Limb (tissue), 2 donors: Measurements from ENCODE around the gene TENM4.
A peak's percentile ranks its signal among the peaks of the same experiment; 100 is the strongest.
"Not testable (repeated sequence)": the region's sequence is repeated elsewhere in the genome, so short reads cannot be mapped to it uniquely, and the experiment has no call there.

ENCODE experiments used
- DNase-seq, 2 donors: peaks; one replicate each; pipeline ENCODE4 v3.0.0-alpha.2; 2016; ENCODE audit errors: extremely low spot score in 2 of 2

The TENM4 gene

GRCh38 chr11:79255965-79256364 lies 184.9 kb downstream of the TENM4 start:
- DNase-seq = no peak

GRCh38 chr11:79253280-79253679 lies 187.6 kb downstream of the TENM4 start:
- DNase-seq = no peak

- DNase-seq = no peak
Measured at GRCh38 chr11:79249295-79249993, 191.4 kb downstream of the TENM4 start.

- DNase-seq = no peak
Measured at GRCh38 chr11:79244798-79245197, 196.0 kb downstream of the TENM4 start.

GRCh38 chr11:79244241-79244772 lies 196.5 kb downstream of the TENM4 start:
- DNase-seq = peak in 1 of 2 donors; percentile 44

GRCh38 chr11:79243422-79244210 lies 197.2 kb downstream of the TENM4 start:
- DNase-seq = no peak

GRCh38 chr11:79242616-79243015 lies 198.2 kb downstream of the TENM4 start:
- DNase-seq = no peak

GRCh38 chr11:79241852-79242241 lies 199.0 kb downstream of the TENM4 start:
- no peak for DNase-seq

- DNase-seq = no peak
Measured at GRCh38 chr11:79241205-79241851, 199.5 kb downstream of the TENM4 start.

- peak in 1 of 2 donors; percentile 82 for DNase-seq
Measured at GRCh38 chr11:79237703-79238102, 203.1 kb downstream of the TENM4 start.

GRCh38 chr11:79237091-79237490 lies 203.7 kb downstream of the TENM4 start:
- no peak for DNase-seq

- DNase-seq = peak in 1 of 2 donors; percentile 27
Measured at GRCh38 chr11:79236541-79236971, 204.3 kb downstream of the TENM4 start.

- no peak for DNase-seq
Measured at GRCh38 chr11:79235696-79236095, 205.1 kb downstream of the TENM4 start.

GRCh38 chr11:79232346-79232745 lies 208.5 kb downstream of the TENM4 start:
- DNase-seq = no peak

GRCh38 chr11:79229047-79229446 lies 211.8 kb downstream of the TENM4 start:
- DNase-seq = no peak

GRCh38 chr11:79227767-79228755 lies 212.8 kb downstream of the TENM4 start:
- no peak for DNase-seq

- DNase-seq = no peak
Measured at GRCh38 chr11:79227308-79227707, 213.5 kb downstream of the TENM4 start.

GRCh38 chr11:79226126-79226525 lies 214.7 kb downstream of the TENM4 start:
- DNase-seq = no peak

- not testable (repeated sequence) for DNase-seq
Measured at GRCh38 chr11:79222163-79222562, 218.7 kb downstream of the TENM4 start.

GRCh38 chr11:79221444-79222130 lies 219.2 kb downstream of the TENM4 start:
- no peak for DNase-seq
